ENCODE measurements around the gene ANO1. TPM values are rescaled to one million over a fixed set of nuclear protein-coding genes. Genes with fewer than 3 reads are reported as not detected.

ANO1 gene
- total RNA-seq, 6 experiments from 2014 or later: 32.1 to 292 (median 78.0) TPM

DNA sequence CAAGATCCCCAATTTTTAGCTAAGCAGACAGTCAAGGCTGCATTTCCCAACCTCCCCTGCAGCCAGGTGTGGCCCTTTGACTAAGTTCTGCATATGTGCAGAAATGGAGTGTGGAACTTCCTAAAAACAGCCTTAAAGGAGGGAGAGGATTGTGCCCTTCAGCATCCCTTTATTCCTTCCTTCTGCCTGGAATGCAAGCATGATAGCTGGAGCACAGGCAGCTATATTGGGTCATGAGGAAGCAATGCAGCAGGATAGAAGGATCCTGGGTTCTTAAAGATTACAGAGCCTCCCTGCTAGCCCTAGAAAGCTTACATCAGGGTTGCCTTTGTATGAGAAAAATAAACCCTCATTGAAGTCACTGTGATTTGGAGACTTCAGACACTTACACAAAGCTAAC lies 154.9 kb downstream of the ANO1 start:
- ATAC-seq (no peak), DNase-seq (no peak)
- no peak overlapping the region for H3K4me3 ChIP-seq
- no peaks in the 10 kb centered on the region for H3K4me1 ChIP-seq
- no peaks in the 10 kb centered on the region for H3K36me3 ChIP-seq
- TF ChIP-seq, protein P1, sequence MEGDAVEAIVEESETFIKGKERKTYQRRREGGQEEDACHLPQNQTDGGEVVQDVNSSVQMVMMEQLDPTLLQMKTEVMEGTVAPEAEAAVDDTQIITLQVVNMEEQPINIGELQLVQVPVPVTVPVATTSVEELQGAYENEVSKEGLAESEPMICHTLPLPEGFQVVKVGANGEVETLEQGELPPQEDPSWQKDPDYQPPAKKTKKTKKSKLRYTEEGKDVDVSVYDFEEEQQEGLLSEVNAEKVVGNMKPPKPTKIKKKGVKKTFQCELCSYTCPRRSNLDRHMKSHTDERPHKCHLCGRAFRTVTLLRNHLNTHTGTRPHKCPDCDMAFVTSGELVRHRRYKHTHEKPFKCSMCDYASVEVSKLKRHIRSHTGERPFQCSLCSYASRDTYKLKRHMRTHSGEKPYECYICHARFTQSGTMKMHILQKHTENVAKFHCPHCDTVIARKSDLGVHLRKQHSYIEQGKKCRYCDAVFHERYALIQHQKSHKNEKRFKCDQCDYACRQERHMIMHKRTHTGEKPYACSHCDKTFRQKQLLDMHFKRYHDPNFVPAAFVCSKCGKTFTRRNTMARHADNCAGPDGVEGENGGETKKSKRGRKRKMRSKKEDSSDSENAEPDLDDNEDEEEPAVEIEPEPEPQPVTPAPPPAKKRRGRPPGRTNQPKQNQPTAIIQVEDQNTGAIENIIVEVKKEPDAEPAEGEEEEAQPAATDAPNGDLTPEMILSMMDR (IDR thresholded peaks at IDR 0.05): no peak
- TF ChIP-seq POLR2A (IDR thresholded peaks at IDR 0.05): no peak
- H3K27ac ChIP-seq: no peak overlapping the region
- no peaks in the 10 kb centered on the region for H3K27me3 ChIP-seq
- H3K9me3 ChIP-seq: no peaks in the 10 kb centered on the region
- intact Hi-C loops (cut with DNase I): no loop called here

DNA sequence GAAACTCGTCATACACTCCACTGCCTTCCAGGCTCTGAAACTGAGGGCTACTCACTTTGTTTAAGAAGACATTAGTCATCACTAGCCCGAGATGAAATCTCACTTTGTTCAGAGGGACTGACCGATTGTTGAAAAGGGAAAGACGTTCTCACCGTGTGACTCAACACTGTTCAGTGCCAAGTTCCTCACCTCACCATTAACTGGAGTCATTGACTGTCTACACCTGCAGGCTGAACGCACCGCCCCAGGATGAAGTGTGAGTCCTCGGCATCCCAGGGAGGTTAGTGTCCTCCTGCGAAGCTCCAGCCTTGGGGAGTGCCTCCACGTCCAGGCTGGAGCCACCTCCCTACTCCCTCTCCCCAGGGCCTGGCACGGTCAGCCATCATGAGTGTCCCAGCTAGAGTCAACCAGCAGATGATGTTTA lies 155.4 kb downstream of the ANO1 start:
- DNase-seq (no peak), ATAC-seq (no peak)
- Histone ChIP-seq H3K27ac (no peak overlapping the region), H3K27me3 (no peaks in the 10 kb centered on the region), H3K4me1 (no peaks in the 10 kb centered on the region), H3K9me3 (no peaks in the 10 kb centered on the region), H3K36me3 (no peaks in the 10 kb centered on the region), H3K4me3 (no peak overlapping the region)
- no peak for TF ChIP-seq POLR2A (IDR thresholded peaks at IDR 0.05)
- TF ChIP-seq, protein P1 (IDR thresholded peaks at IDR 0.05): no peak
- intact Hi-C loops (cut with DNase I): no loop called here
- WGBS (ENCODE audit: insufficient coverage, low coverage, low lambda C conversion rate, missing lambda C conversion rate): 76% methylated on average over 5 of the region's 11 CpGs

DNA sequence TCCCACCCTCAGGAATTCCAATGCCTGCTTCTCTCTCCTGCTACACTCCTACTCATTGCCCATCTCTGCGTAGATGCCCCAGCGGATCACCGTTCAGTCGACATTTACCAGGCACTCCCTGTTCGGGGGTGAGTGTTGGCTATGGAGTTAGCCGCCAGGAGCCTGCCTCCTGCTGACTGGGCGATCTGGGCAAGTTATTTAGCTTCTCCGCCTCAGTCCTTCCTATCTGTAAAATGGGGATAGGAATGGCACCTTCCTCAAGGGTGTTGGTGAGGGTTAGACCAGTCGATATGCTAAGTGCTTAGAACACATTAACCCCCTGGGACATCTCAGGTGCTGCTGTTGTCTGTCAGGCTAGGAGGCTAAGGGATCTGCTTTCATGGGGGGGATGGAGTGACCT lies 155.8 kb downstream of the ANO1 start:
- Histone ChIP-seq H3K36me3 (no peaks in the 10 kb centered on the region), H3K4me1 (no peaks in the 10 kb centered on the region), H3K27me3 (no peaks in the 10 kb centered on the region), H3K27ac (no peak overlapping the region), H3K4me3 (no peak overlapping the region), H3K9me3 (no peaks in the 10 kb centered on the region)
- DNase-seq: no peak
- TF ChIP-seq POLR2A (IDR thresholded peaks at IDR 0.05): no peak
- TF ChIP-seq, protein P1 (IDR thresholded peaks at IDR 0.05): no peak
- WGBS (ENCODE audit: insufficient coverage, low coverage, low lambda C conversion rate, missing lambda C conversion rate): 98% methylated on average over 9 of the region's 9 CpGs
- intact Hi-C loops (cut with DNase I): no loop called here
- no peak for ATAC-seq

Small RNAs within 50 kb of the gene (small RNA-seq; reads per million reads assigned to genes)
- gene RNU6-1175P: 0 reads per million in 2 experiments

Other genes with a start within 250 kb of the ANO1 start
- 10 to 100 TPM in 3 of 6 experiments, 1 to 10 TPM in 3; 8.8 to 17.5 (median 10.6) TPM for gene FADD, start 125.0 kb downstream of the ANO1 start, total RNA-seq
- gene PPFIA1, start 192.4 kb downstream of the ANO1 start, total RNA-seq: 10 to 100 TPM; 21.1 to 27.0 (median 22.7) TPM